Thyroid gland (tissue), 4 donors: Measurements from ENCODE around the gene PARM1. TPM values are rescaled to one million over a fixed set of nuclear protein-coding genes. Genes with fewer than 3 reads are reported as not detected.
A peak's percentile ranks its signal among the peaks of the same experiment; 100 is the strongest.

ENCODE experiments used
- DNase-seq, 2 donors: peaks; one replicate each; pipeline ENCODE4 v3.0.0-alpha.2; 2019
- H3K27ac ChIP-seq, 3 donors: fragments of 200-600 bp; sonication (generic); 1 replicate in 2 of 3; 2 replicates in 1 of 3; pipeline ENCODE4 v1.5.1; 2016 to 2019; ENCODE audit warnings: mild to moderate bottlenecking in 1 of 3, moderate library complexity in 1 of 3
- H3K27me3 ChIP-seq: fragments of 200-600 bp; sonication (generic); one replicate; pipeline ENCODE4 v1.5.1; 2019
- H3K36me3 ChIP-seq, 2 donors: fragments of 200-600 bp; sonication (generic); one replicate each; pipeline ENCODE4 v1.5.1; 2016 to 2019
- H3K4me1 ChIP-seq, 2 donors: fragments of 200-600 bp; sonication (generic); one replicate each; pipeline ENCODE4 v1.5.1; 2017 to 2019
- H3K4me3 ChIP-seq, 3 donors: fragments of 200-600 bp; sonication (generic); replicated peaks in 1 of 3; 1 replicate in 2 of 3; 2 replicates in 1 of 3; pipeline ENCODE4 v1.5.1; 2016; ENCODE audit warnings: mild to moderate bottlenecking in 1 of 3
- H3K9me3 ChIP-seq: fragments of 200-600 bp; sonication (generic); one replicate; pipeline ENCODE4 v1.5.1; 2017
- POLR2A ChIP-seq, 2 donors: fragments of 450-650 bp; IDR thresholded peaks; one replicate each; pipeline ENCODE4 v1.6.1; 2017; ENCODE audit warnings: antibody characterized with exemption in 2 of 2, mild to moderate bottlenecking in 2 of 2, moderate library complexity in 1 of 2
- WGBS, 2 donors: methylation state at CpG; one replicate each; pipeline ENCODE4 v1.1.5; 2017; 5-methylcytosine and 5-hydroxymethylcytosine counted together
- intact Hi-C: fragments of 100-400 bp; cut with DNase I; formaldehyde crosslinking; loops from one replicate; pipeline ENCODE4 v1.15.1; 2023
- total RNA-seq, 4 donors: library from RNA; depleted of rRNA; stranded (reverse); fragments of >200 nt; gene quantifications; one replicate each; pipeline ENCODE4 v1.2.3, GENCODE V29; 2016
- TF ChIP-seq, protein P1 (sequence below), 6 experiments: fragments of 200-600 bp in 3 of 6; fragments of 450-650 bp in 3 of 6; sonication (generic) in 3 of 6; IDR thresholded peaks; one replicate each; pipeline ENCODE4 v1.5.1; 2016 to 2019; ENCODE audit warnings: antibody characterized with exemption in 6 of 6, mild to moderate bottlenecking in 2 of 6, inconsistent platforms in 1 of 6, moderate library complexity in 1 of 6

Gene PARM1
- total RNA-seq, 4 donors from 2014 or later = 319 to 575 (median 470) TPM

DNA sequence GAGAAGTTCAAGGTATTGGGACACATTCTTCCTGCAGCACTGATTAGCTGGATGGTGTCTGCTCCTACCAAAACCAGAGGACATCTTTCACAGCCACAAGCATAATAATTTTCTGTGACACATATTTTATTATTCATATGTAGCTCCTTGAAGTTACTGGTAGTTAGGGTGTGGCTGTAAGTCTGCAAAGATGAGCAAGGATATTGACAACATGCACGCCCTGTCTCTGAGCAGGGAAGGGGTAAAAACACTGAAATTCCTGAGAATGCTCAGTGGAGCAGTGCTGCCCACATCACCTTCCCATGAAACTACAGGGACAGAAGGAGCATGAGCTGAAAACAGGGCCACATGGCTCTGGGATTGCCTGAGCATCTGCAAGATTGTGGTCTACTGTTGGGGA, 38.9 kb downstream of the PARM1 start:
- Histone ChIP-seq H3K27ac (peak overlapping the region in 1 of 3 donors; percentile 95), H3K4me1 (peaks cover 71 to 76% of the 10 kb centered on the region in 2 donors), H3K9me3 (no peaks in the 10 kb centered on the region), H3K27me3 (no peaks in the 10 kb centered on the region), H3K36me3 (no peaks in the 10 kb centered on the region), H3K4me3 (no peak overlapping the region)
- TF ChIP-seq, protein P1, sequence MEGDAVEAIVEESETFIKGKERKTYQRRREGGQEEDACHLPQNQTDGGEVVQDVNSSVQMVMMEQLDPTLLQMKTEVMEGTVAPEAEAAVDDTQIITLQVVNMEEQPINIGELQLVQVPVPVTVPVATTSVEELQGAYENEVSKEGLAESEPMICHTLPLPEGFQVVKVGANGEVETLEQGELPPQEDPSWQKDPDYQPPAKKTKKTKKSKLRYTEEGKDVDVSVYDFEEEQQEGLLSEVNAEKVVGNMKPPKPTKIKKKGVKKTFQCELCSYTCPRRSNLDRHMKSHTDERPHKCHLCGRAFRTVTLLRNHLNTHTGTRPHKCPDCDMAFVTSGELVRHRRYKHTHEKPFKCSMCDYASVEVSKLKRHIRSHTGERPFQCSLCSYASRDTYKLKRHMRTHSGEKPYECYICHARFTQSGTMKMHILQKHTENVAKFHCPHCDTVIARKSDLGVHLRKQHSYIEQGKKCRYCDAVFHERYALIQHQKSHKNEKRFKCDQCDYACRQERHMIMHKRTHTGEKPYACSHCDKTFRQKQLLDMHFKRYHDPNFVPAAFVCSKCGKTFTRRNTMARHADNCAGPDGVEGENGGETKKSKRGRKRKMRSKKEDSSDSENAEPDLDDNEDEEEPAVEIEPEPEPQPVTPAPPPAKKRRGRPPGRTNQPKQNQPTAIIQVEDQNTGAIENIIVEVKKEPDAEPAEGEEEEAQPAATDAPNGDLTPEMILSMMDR (IDR thresholded peaks at IDR 0.05) = no peak
- TF ChIP-seq POLR2A (IDR thresholded peaks at IDR 0.05) = no peak
- no peak for DNase-seq
- WGBS, 2 donors = 91 to 100% methylated on average over 1 of the region's 1 CpG
- intact Hi-C loops = no loop called here

DNA sequence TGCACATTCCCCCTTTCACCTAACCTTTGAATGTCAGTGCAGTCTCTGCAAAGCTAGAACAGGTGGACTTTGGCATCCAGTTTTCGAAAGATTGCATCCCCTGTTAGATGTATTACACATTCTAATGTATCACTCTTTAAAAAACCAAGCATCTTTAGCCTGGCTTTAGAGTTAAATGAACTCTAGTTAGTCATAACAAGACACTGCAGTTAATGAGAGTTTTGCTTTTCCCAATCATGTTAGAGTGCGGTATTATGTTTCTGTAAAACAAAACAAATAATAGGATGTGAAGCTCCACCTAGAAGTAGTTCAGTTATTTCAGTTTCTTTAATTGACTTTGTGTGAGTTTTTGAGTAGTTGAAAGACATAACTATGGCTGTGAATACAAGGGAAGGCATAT, 42.2 kb downstream of the PARM1 start:
- Histone ChIP-seq H3K27me3 (no peaks in the 10 kb centered on the region), H3K36me3 (no peaks in the 10 kb centered on the region), H3K4me1 (peaks cover 48 to 54% of the 10 kb centered on the region in 2 donors), H3K4me3 (no peak overlapping the region), H3K27ac (peak overlapping the region in 2 of 3 donors; percentile 87 to 95), H3K9me3 (no peaks in the 10 kb centered on the region)
- WGBS, 2 donors = 96 to 99% methylated on average over 2 of the region's 2 CpGs
- TF ChIP-seq, protein P1 (IDR thresholded peaks at IDR 0.05) = no peak
- no peak for TF ChIP-seq POLR2A (IDR thresholded peaks at IDR 0.05)
- DNase-seq = no peak
- intact Hi-C loops = no loop called here

DNA sequence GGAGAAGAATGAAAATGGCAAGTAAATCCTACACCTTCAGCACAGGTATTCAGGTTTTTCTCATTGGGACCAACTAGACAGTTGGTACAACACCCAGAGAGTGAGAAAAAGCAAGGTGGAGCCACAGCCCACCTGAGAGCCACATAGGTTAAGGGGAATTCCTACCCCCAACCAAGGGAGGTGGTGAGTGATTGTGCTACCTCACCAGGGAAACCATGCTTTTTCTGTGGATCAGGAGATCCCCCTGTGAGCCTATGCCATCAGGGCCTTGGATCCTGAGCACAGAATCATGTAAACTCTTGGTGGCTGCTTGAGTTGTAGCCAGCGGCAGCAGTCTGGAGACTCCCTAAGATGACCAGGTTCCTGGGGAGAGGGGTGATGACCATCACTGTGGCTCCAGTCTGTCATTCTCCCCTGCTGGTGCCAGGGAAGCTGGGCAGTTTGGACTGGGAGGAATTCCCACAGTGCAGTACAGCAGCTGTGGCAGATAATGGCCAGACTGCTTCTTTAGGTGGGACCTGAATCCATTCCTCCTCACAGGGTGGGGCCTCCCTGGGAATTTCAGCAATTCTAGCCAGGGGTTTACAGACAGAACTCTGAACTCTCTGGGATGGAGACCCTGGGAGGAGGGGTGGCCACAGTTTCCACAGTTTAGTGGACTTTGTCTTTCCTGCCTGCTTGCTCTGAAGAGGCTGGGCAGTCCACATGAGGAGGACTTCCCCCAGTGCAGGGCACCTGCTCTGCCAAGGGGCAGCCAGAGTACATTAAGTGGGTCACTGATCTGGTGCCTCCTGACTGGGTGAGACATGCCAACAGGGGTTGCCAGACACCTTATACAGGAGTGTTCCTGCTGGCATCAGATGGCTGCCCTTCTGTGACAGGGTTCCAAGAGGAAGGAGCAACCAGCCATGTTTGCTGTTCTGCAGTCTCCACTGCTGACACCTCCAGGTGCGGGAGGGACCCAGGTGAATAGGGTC, 43.2 kb downstream of the PARM1 start:
- Histone ChIP-seq H3K4me1 (peaks cover 37 to 47% of the 10 kb centered on the region in 2 donors), H3K4me3 (no peak overlapping the region), H3K27me3 (no peaks in the 10 kb centered on the region), H3K27ac (peak overlapping the region; percentile 87 to 95 (median 89)), H3K9me3 (no peaks in the 10 kb centered on the region), H3K36me3 (no peaks in the 10 kb centered on the region)
- 58 to 60% methylated on average over 2 of the region's 2 CpGs for WGBS, 2 donors
- peak in 1 of 2 donors; percentile 26 for TF ChIP-seq POLR2A (IDR thresholded peaks at IDR 0.05)
- TF ChIP-seq, protein P1 (IDR thresholded peaks at IDR 0.05) = peak in 1 of 6 experiments; percentile 8
- intact Hi-C loops = no loop called here
- DNase-seq = peak; percentile 93 to 95

DNA sequence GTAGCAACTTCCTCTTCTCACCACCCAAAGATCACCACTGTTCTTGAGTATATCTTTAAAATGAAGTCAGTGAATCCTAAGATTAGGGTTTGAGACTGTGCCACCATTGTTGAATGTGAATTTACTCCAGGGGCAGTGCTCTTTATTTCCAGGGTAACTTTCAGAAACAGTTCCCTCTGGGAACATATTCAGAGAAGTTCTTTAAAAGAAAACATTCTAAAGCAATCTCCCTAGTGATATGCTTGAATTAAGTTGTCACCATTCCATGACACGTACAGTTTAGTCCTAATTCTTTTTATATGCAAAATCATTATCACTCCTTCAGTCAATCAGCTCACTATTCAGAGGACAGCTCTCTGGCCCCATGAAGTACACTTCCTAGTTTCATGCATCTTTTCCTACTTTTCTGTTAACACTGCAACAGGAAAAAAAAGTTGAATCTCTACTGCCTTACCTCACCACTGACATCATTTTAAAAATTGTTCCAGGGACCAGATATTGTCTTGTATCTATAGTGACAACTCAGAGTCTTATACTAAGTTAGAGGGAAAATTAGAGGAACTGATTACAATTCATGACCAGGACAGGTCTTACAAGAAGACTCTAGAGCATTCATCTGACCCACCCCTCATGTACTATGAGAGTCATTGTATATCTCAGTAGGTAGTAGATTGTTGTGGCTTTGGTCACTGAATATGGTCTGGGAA, 49.8 kb downstream of the PARM1 start:
- no peaks in the 10 kb centered on the region for H3K36me3 ChIP-seq
- peaks cover 0 to under 1% of the 10 kb centered on the region in 2 donors for H3K4me1 ChIP-seq
- DNase-seq = no peak
- H3K4me3 ChIP-seq = no peak overlapping the region
- WGBS, 2 donors = 77 to 93% methylated on average over 1 of the region's 1 CpG
- no peak overlapping the region for H3K27ac ChIP-seq
- no peaks in the 10 kb centered on the region for H3K9me3 ChIP-seq
- no peaks in the 10 kb centered on the region for H3K27me3 ChIP-seq
- intact Hi-C loops = no loop called here
- TF ChIP-seq POLR2A (IDR thresholded peaks at IDR 0.05) = no peak
- TF ChIP-seq, protein P1 (IDR thresholded peaks at IDR 0.05) = no peak
